GM12873 (cell line): ENCODE results near the gene GSE1.
A peak's percentile ranks its signal among the peaks of the same experiment; 100 is the strongest.

Experiments
- TF ChIP-seq, protein P1 (sequence below): IDR thresholded peaks from 2 replicates; pipeline ENCODE4 v1.5.1; 2012; ENCODE audit warnings: low read depth, mild to moderate bottlenecking, moderate library complexity, low read length, control low read depth; ENCODE audit not compliant: insufficient read depth; ENCODE audit errors: missing control alignments

Gene GSE1

DNA sequence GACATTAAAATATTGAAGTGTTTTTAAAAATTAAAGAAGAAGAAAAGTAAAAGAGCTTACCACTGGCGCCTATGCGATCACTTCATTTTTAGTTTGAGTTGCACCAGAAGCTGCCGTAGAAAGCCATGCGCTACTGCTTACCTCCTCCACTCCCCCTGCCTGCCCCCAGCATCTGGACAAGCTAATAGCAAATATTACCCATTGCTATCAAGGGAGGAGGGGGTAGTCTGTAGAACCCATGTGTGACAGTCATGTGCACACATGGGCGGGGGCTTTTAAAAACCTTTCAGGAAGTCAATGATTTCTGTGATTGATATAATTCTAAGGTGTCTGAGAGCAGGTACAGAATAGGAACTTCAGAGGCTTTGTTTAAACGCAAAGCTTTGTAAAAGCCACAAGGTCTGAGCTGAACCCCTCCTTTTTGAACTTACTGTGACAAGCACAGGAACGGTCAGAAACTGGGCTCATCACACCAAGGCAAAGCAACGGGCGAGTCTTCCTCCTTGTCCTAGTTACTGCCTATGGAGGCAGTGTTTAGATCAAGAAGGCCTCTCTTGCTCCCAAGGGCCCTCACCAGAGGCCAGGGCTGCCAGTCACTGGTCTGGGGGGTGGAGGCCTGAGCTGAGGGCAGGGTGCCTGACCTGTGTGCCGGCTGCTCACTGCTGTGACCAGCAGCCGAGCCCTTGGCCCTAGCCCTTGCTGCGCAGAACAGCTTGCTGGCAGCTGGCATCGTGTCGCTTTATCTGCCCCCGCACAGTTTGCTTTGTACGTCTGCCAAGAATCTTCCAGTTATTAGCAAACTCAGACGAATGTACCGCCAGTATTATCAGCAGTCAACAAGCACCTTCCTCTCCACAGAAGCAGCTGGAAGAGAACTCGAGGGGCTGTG is 60.7 kb downstream of the GSE1 start:
- TF ChIP-seq, protein P1, sequence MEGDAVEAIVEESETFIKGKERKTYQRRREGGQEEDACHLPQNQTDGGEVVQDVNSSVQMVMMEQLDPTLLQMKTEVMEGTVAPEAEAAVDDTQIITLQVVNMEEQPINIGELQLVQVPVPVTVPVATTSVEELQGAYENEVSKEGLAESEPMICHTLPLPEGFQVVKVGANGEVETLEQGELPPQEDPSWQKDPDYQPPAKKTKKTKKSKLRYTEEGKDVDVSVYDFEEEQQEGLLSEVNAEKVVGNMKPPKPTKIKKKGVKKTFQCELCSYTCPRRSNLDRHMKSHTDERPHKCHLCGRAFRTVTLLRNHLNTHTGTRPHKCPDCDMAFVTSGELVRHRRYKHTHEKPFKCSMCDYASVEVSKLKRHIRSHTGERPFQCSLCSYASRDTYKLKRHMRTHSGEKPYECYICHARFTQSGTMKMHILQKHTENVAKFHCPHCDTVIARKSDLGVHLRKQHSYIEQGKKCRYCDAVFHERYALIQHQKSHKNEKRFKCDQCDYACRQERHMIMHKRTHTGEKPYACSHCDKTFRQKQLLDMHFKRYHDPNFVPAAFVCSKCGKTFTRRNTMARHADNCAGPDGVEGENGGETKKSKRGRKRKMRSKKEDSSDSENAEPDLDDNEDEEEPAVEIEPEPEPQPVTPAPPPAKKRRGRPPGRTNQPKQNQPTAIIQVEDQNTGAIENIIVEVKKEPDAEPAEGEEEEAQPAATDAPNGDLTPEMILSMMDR: no peak

GRCh38 chr16:85674418-85674755 is 61.3 kb downstream of the GSE1 start:
- TF ChIP-seq, protein P1: no peak

DNA sequence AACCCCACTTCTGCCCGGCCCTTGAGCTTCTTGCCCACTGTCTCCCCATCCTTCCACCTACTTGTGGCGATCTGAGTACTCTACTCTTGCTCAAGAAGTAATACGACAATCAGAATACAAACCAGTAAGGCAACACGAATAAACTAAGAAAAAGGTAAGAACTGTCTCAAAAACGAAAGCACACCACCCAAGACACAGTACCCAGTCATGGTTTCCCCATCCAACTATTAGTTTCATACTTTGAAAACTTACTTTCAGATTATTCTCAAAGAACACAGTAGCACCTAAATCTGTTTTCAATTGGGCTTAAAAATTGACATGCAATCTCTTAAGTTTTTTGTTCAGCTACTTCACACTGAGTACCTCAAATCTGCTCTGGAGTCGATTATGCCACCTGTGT is 61.7 kb downstream of the GSE1 start:
- TF ChIP-seq, protein P1: no peak

DNA sequence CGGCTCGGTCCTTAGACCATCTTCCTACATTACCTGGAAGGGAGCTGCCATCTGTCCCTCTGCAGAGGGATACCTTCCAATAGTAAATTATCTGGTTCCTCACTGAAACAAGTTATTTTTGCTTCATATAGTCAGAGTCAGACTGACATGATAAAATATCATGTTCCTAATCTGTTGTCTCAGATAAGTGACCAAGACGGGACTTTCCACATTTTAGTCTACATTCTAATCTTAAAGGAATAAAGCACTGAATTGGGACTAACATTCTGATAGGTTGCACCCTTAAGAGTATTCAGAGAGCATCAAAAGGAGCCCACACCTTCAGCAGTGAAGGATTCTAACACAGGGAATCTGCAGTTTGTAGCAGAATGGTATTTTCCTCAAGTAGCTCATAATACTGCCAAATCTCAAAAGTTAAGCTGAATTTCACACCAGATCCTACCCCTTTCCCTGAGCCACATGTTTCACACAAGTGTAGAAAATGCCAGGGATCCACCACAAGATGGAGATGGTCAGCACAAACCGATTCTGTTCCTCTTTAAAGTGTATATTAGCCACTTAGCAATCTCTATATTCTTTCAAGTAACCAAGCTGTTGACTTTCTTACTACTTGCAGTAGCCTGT is 62.2 kb downstream of the GSE1 start:
- TF ChIP-seq, protein P1: peak; percentile 41

DNA sequence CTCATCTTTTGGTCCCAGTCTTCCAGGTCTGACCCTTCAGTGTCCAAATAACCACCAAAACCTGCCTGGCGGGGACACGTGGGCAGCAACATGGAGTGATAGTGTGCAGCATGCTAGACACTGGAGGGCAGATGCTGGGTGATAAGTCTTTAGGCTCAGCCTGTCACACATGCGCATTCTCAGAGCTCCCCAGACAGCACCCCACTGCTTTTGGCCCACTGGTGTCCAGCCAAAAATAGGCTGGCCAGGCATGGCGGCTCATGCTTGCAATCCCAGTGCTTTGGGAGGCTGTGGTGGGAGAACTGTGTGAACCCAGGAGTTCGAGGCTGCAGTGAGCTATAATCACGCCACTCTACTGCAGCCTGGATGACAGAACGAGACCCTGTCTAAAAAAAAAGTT is 63.3 kb downstream of the GSE1 start:
- TF ChIP-seq, protein P1: no peak

- TF ChIP-seq, protein P1: no peak
Measured at GRCh38 chr16:85677383-85677967, 64.4 kb downstream of the GSE1 start.

DNA sequence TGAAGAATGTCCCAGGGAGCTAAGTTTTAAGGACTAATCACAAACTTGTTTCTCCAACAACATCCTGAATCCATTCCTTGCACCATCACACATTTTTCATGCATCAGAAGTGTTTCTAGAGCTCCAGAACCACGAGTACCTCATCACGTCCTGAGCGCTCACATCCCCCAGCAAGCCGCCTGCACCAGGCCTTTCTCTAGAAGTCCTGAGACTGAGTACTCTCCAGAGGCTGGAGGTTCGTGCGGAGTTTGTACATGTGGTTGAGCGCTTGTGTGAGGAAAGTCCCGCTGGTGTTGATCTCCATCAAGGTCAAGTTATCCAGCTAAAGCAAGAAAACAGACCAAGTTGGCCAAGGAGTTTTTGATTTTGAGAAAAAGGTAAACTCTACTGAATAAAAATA is 64.9 kb downstream of the GSE1 start:
- TF ChIP-seq, protein P1: no peak
